ENCODE measurements around the gene FBLN5. TPM values are rescaled to one million over a fixed set of nuclear protein-coding genes. Genes with fewer than 3 reads are reported as not detected.

FBLN5 gene
- polyA plus RNA-seq, 10 donors: 63.9 to 138 (median 101) TPM

GRCh38 chr14:91953170-91953985 is 5.9 kb upstream of the FBLN5 start:
- no peak for DNase-seq

GRCh38 chr14:91946622-91947474 is 646 bp downstream of the FBLN5 start:
- DNase-seq: peak; percentile 41 to 78 (median 61)

- DNase-seq: peak in 2 of 3 donors; percentile 36 to 70
These were observed 1.5 kb downstream of the FBLN5 start for GRCh38 chr14:91945751-91946621.

- DNase-seq: no peak
These were observed 4.5 kb downstream of the FBLN5 start for GRCh38 chr14:91942946-91943345.

- DNase-seq: no peak
These were observed 5.4 kb downstream of the FBLN5 start for GRCh38 chr14:91942128-91942527.

- no peak for DNase-seq
These were observed 7.3 kb downstream of the FBLN5 start for GRCh38 chr14:91940209-91940608.

GRCh38 chr14:91935586-91935985 is 11.9 kb downstream of the FBLN5 start:
- DNase-seq: no peak

GRCh38 chr14:91934554-91935285 is 12.8 kb downstream of the FBLN5 start:
- DNase-seq: no peak

GRCh38 chr14:91931478-91932088 is 15.9 kb downstream of the FBLN5 start:
- no peak for DNase-seq

- DNase-seq: no peak
These were observed 17.8 kb downstream of the FBLN5 start for GRCh38 chr14:91929700-91930099.

- no peak for DNase-seq
These were observed 19.7 kb downstream of the FBLN5 start for GRCh38 chr14:91927800-91928199.

- no peak for DNase-seq
These were observed 20.3 kb downstream of the FBLN5 start for GRCh38 chr14:91927191-91927590.

- no peak for DNase-seq
These were observed 21.2 kb downstream of the FBLN5 start for GRCh38 chr14:91926131-91926890.

- no peak for DNase-seq
These were observed 21.8 kb downstream of the FBLN5 start for GRCh38 chr14:91925727-91926121.

GRCh38 chr14:91925001-91925726 is 22.3 kb downstream of the FBLN5 start:
- peak; percentile 77 to 95 (median 91) for DNase-seq

GRCh38 chr14:91920526-91920925 is 27.0 kb downstream of the FBLN5 start:
- DNase-seq: no peak

GRCh38 chr14:91919814-91920213 is 27.7 kb downstream of the FBLN5 start:
- peak in 2 of 3 donors; percentile 57 to 77 for DNase-seq

- DNase-seq: peak in 1 of 3 donors; percentile 60
These were observed 29.2 kb downstream of the FBLN5 start for GRCh38 chr14:91918186-91918883.

Measured in muscle of back (tissue), 11 donors.